ENCODE measurements around the gene TBCK.

DNA sequence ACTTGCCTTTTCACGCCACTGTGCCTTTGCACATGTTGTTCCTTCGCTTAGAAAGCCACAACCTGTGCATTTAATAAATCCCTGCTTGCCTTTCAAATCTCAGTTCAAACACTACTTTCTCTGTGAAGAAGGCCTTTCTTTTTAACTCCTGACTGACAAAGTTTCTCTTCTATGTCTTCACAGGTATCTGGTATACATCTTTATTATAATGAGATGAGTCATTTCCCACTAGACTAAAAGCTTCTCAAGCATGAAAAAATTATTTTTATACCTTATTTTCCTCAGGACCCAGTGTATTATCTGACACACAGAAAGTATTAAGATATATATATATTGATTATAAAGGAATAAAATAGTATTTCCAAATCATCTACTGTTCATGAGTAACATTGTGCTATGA is 189.9 kb downstream of the TBCK start:
- TF ChIP-seq, protein P1, sequence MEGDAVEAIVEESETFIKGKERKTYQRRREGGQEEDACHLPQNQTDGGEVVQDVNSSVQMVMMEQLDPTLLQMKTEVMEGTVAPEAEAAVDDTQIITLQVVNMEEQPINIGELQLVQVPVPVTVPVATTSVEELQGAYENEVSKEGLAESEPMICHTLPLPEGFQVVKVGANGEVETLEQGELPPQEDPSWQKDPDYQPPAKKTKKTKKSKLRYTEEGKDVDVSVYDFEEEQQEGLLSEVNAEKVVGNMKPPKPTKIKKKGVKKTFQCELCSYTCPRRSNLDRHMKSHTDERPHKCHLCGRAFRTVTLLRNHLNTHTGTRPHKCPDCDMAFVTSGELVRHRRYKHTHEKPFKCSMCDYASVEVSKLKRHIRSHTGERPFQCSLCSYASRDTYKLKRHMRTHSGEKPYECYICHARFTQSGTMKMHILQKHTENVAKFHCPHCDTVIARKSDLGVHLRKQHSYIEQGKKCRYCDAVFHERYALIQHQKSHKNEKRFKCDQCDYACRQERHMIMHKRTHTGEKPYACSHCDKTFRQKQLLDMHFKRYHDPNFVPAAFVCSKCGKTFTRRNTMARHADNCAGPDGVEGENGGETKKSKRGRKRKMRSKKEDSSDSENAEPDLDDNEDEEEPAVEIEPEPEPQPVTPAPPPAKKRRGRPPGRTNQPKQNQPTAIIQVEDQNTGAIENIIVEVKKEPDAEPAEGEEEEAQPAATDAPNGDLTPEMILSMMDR (IDR thresholded peaks at IDR 0.05; ENCODE audit: extremely low read depth in 1 of 2, insufficient read depth in 1 of 2, low read depth in 1 of 2, low read length in 2 of 2): no peak
- TF ChIP-seq MYC (IDR thresholded peaks at IDR 0.05; ENCODE audit: low read depth, low read length): no peak
- no peak for TF ChIP-seq EZH2 (IDR thresholded peaks at IDR 0.05; ENCODE audit: borderline replicate concordance, low read depth, low read length, severe bottlenecking)
- TF ChIP-seq POLR2A (IDR thresholded peaks at IDR 0.05; ENCODE audit: low read depth, low read length): no peak
- no peak for TF ChIP-seq MAX (IDR thresholded peaks at IDR 0.05; ENCODE audit: insufficient read depth, insufficient read length)
- no peak for TF ChIP-seq POLR2AphosphoS5 (IDR thresholded peaks at IDR 0.05; ENCODE audit: insufficient read depth, low read depth, low read length)
- TF ChIP-seq FOS (IDR thresholded peaks at IDR 0.05; ENCODE audit: borderline replicate concordance, insufficient read depth, low read length): no peak
